Stimulated activated CD4-positive, alpha-beta T cell treated with anti-CD3 and anti-CD28 coated beads, TNF-alpha, amount 100 ng/mL, for 1 hour (primary cell): ENCODE results near the gene HNRNPL.
"Not testable (repeated sequence)": the region's sequence is repeated elsewhere in the genome, so short reads cannot be mapped to it uniquely, and the experiment has no call there.

ENCODE experiments used
- DNase-seq, 3 donors: peaks; one replicate each; pipeline ENCODE4 v3.0.0-alpha.2; 2020; ENCODE audit warnings: low read depth in 3 of 3, low spot score in 1 of 3

The HNRNPL gene

GRCh38 chr19:38869836-38870607 lies 20.2 kb upstream of the HNRNPL start:
- peak; percentile 89 to 92 (median 89) for DNase-seq

GRCh38 chr19:38869160-38869835 lies 19.5 kb upstream of the HNRNPL start:
- DNase-seq, result no peak

GRCh38 chr19:38868551-38868950 lies 18.8 kb upstream of the HNRNPL start:
- no peak for DNase-seq

GRCh38 chr19:38867171-38867780 lies 17.5 kb upstream of the HNRNPL start:
- no peak for DNase-seq

GRCh38 chr19:38862321-38863059 lies 12.7 kb upstream of the HNRNPL start:
- DNase-seq, result no peak

- no peak for DNase-seq
Measured at GRCh38 chr19:38861368-38861767, 11.6 kb upstream of the HNRNPL start.

- DNase-seq, result not testable (repeated sequence)
Measured at GRCh38 chr19:38859631-38860204, 9.9 kb upstream of the HNRNPL start.

GRCh38 chr19:38856813-38857212 lies 7.0 kb upstream of the HNRNPL start:
- no peak for DNase-seq

- not testable (repeated sequence) for DNase-seq
Measured at GRCh38 chr19:38855751-38856150, 6.0 kb upstream of the HNRNPL start.

- DNase-seq, result not testable (repeated sequence)
Measured at GRCh38 chr19:38854961-38855360, 5.2 kb upstream of the HNRNPL start.

GRCh38 chr19:38853214-38853613 lies 3.4 kb upstream of the HNRNPL start:
- no peak for DNase-seq

GRCh38 chr19:38852231-38853044 lies 2.7 kb upstream of the HNRNPL start:
- DNase-seq, result peak in 1 of 3 donors; percentile 36

GRCh38 chr19:38851622-38852230 lies 1.9 kb upstream of the HNRNPL start:
- peak; percentile 67 to 83 (median 78) for DNase-seq

- no peak for DNase-seq
Measured at GRCh38 chr19:38850976-38851621, 1.3 kb upstream of the HNRNPL start.

- peak; percentile 93 to 99 (median 98) for DNase-seq
Measured at GRCh38 chr19:38850436-38850975, 720 bp upstream of the HNRNPL start.

GRCh38 chr19:38849147-38849859 lies 483 bp downstream of the HNRNPL start:
- peak; percentile 95 to 99 (median 96) for DNase-seq

- DNase-seq, result no peak
Measured at GRCh38 chr19:38848299-38849146, 1.3 kb downstream of the HNRNPL start.
